Peyer's patch (tissue), 4 donors: ENCODE data around the gene NOTO. TPM values are rescaled to one million over a fixed set of nuclear protein-coding genes. Genes with fewer than 3 reads are reported as not detected.

ENCODE experiments used
- DNase-seq, 3 donors: peaks; one replicate each; pipeline ENCODE4 v3.0.0-alpha.2; 2017 to 2019
- H3K27ac ChIP-seq, 4 donors: fragments of 200-600 bp; sonication (generic); one replicate each; pipeline ENCODE4 v1.5.1; 2016 to 2019
- H3K27me3 ChIP-seq, 2 donors: fragments of 200-600 bp; sonication (generic); one replicate each; pipeline ENCODE4 v1.5.1; 2019
- H3K36me3 ChIP-seq, 3 donors: fragments of 200-600 bp; sonication (generic); one replicate each; pipeline ENCODE4 v1.5.1; 2016 to 2019
- H3K4me1 ChIP-seq, 4 donors: fragments of 200-600 bp; sonication (generic); one replicate each; pipeline ENCODE4 v1.5.1; 2016 to 2019
- H3K4me3 ChIP-seq, 4 donors: fragments of 200-600 bp; sonication (generic); 1 replicate in 3 of 4; 2 replicates in 1 of 4; pipeline ENCODE4 v1.5.1; 2016 to 2019; ENCODE audit warnings: mild to moderate bottlenecking in 1 of 4
- H3K9me3 ChIP-seq, 4 donors: fragments of 200-600 bp; sonication (generic); one replicate each; pipeline ENCODE4 v1.5.1; 2016 to 2019; ENCODE audit warnings: mild to moderate bottlenecking in 1 of 4
- POLR2A ChIP-seq, 2 donors: fragments of 450-650 bp; IDR thresholded peaks; one replicate each; pipeline ENCODE4 v1.5.1; 2017; ENCODE audit warnings: antibody characterized with exemption in 2 of 2, mild to moderate bottlenecking in 2 of 2, moderate library complexity in 2 of 2
- total RNA-seq, 4 donors: library from RNA; depleted of rRNA; stranded (reverse); fragments of >200 nt; gene quantifications; one replicate each; pipeline ENCODE4 v1.1.0, GENCODE V29; 2016
- TF ChIP-seq, protein P1 (sequence below), 6 experiments: fragments of 450-650 bp in 4 of 6; fragments of 200-600 bp in 2 of 6; sonication (generic) in 1 of 6; IDR thresholded peaks; one replicate each; pipeline ENCODE4 v1.5.1; 2017 to 2019; ENCODE audit warnings: antibody characterized with exemption in 6 of 6, mild to moderate bottlenecking in 3 of 6, moderate library complexity in 1 of 6

The NOTO gene
- total RNA-seq, 4 donors from 2014 or later = not detected

DNA sequence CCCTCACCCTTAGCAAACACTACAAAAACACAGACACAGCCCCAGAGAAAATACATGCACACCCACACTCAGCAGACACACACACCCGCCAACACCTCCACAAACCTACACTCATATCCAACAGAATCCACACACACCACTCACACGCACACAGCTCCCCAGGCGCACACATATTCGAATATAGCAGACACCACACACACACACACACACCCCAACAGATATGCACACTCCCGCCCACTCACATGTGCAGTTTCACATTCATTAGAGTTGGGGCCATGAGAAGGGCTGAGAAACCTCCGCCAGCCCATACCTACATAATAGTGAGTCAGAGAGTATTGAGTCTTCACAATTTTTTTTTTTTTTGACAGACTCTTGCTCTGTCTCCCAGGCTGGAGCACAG is 29.4 kb upstream of the NOTO start:
- DNase-seq = no peak
- Histone ChIP-seq H3K27me3 (peaks cover 0 to 6% of the 10 kb centered on the region in 2 donors), H3K4me3 (no peak overlapping the region), H3K9me3 (no peaks in the 10 kb centered on the region), H3K36me3 (no peaks in the 10 kb centered on the region), H3K4me1 (peaks cover 0 to 26% (median 21%) of the 10 kb centered on the region in 4 donors), H3K27ac (no peak overlapping the region)
- TF ChIP-seq, protein P1, sequence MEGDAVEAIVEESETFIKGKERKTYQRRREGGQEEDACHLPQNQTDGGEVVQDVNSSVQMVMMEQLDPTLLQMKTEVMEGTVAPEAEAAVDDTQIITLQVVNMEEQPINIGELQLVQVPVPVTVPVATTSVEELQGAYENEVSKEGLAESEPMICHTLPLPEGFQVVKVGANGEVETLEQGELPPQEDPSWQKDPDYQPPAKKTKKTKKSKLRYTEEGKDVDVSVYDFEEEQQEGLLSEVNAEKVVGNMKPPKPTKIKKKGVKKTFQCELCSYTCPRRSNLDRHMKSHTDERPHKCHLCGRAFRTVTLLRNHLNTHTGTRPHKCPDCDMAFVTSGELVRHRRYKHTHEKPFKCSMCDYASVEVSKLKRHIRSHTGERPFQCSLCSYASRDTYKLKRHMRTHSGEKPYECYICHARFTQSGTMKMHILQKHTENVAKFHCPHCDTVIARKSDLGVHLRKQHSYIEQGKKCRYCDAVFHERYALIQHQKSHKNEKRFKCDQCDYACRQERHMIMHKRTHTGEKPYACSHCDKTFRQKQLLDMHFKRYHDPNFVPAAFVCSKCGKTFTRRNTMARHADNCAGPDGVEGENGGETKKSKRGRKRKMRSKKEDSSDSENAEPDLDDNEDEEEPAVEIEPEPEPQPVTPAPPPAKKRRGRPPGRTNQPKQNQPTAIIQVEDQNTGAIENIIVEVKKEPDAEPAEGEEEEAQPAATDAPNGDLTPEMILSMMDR (IDR thresholded peaks at IDR 0.05) = no peak
- no peak for TF ChIP-seq POLR2A (IDR thresholded peaks at IDR 0.05)

DNA sequence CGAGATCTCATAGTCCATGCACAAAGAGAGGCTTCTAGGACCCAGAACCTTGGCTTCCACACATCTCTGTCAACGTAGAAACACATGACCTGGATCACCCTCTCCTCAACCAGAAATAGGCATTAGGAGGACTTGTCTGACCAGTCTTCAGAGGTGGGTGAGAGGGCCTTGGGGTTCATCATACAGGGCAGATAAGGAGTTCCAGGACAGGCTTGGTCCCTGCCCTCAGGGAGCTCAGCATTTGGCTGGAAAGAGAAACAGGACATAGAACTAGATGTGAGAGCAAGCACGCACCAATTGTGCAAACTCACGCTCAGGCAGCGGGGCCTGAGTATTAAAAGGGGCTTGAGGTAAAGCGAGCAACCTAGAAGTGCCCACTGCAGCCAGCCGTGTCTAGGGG is 28.6 kb upstream of the NOTO start:
- no peak overlapping the region for H3K27ac ChIP-seq
- H3K4me3 ChIP-seq = no peak overlapping the region
- H3K4me1 ChIP-seq = peaks cover 0 to 26% (median 21%) of the 10 kb centered on the region in 4 donors
- TF ChIP-seq, protein P1 (IDR thresholded peaks at IDR 0.05) = no peak
- no peak for TF ChIP-seq POLR2A (IDR thresholded peaks at IDR 0.05)
- peaks cover 0 to 8% of the 10 kb centered on the region in 2 donors for H3K27me3 ChIP-seq
- no peaks in the 10 kb centered on the region for H3K36me3 ChIP-seq
- DNase-seq = no peak
- no peaks in the 10 kb centered on the region for H3K9me3 ChIP-seq

DNA sequence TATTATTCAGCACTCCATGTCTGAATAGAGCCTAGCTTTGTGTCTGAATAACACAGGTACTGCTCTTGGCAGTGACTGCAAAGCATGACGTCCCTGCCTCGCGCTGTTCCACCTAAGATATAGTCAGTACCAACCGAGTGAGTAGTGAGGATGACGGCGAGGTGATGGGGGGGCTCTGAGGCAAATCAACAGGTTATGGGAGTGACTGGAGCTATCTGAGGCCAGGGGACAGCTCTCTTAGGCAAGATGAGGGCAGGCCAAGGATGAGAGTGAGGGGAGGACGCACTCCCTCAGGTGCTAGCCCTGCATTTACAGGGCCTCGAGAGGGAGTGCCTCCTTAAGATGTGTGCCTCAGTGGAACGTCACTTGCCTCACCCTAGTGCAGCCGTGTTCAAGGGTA is 28.1 kb upstream of the NOTO start:
- no peaks in the 10 kb centered on the region for H3K9me3 ChIP-seq
- no peak overlapping the region for H3K27ac ChIP-seq

DNA sequence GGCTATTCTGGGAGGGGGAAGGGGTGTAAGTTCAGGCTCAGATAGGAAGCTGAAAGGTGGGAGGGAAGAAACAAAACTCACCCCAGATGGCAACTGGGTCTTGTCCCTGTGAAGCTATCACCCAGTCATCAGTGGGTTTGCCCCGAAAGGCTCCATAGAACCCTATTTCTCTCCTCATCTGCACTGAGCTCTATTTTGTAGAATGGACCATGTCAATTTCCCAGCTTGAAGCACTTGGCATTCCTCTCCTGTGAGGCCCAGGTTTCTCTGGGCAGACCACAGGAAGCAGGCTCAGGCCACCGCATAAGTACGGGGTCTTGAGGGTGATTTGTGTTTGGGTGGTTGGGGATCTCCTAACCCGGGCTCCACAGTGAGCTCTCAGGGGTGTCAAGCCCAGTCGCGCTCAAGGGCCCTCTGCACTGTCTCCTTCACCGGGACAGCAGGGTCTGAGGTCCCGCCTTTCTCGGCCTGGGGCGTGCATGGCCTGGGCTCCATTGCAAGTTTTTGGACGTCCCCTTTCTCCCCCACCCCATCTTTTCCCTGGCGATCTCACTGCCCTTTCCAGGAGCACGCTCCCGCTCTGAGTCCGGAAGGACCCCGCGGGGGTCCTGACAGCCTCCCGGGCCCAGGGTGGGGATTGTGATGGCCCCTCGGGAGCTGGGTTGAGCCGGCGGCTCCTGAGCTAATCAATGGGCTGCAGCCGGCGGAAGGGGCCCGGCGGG is 27.3 kb upstream of the NOTO start:
- TF ChIP-seq, protein P1 (IDR thresholded peaks at IDR 0.05) = no peak
- no peak for TF ChIP-seq POLR2A (IDR thresholded peaks at IDR 0.05)
- H3K27me3 ChIP-seq = peaks cover 0 to 8% of the 10 kb centered on the region in 2 donors
- H3K4me3 ChIP-seq = peak overlapping the region; percentile 41 to 65 (median 58)
- H3K9me3 ChIP-seq = no peaks in the 10 kb centered on the region
- peaks cover 0 to 26% (median 21%) of the 10 kb centered on the region in 4 donors for H3K4me1 ChIP-seq
- DNase-seq = no peak
- no peaks in the 10 kb centered on the region for H3K36me3 ChIP-seq
- H3K27ac ChIP-seq = no peak overlapping the region

More for the DNA sequence above, 28.1 kb upstream of the NOTO start:
- H3K36me3 ChIP-seq = no peaks in the 10 kb centered on the region
- no peak for DNase-seq
- peaks cover 0 to 26% (median 21%) of the 10 kb centered on the region in 4 donors for H3K4me1 ChIP-seq
- peaks cover 0 to 8% of the 10 kb centered on the region in 2 donors for H3K27me3 ChIP-seq
- TF ChIP-seq, protein P1 (IDR thresholded peaks at IDR 0.05) = no peak
- no peak for TF ChIP-seq POLR2A (IDR thresholded peaks at IDR 0.05)
- H3K4me3 ChIP-seq = no peak overlapping the region

DNA sequence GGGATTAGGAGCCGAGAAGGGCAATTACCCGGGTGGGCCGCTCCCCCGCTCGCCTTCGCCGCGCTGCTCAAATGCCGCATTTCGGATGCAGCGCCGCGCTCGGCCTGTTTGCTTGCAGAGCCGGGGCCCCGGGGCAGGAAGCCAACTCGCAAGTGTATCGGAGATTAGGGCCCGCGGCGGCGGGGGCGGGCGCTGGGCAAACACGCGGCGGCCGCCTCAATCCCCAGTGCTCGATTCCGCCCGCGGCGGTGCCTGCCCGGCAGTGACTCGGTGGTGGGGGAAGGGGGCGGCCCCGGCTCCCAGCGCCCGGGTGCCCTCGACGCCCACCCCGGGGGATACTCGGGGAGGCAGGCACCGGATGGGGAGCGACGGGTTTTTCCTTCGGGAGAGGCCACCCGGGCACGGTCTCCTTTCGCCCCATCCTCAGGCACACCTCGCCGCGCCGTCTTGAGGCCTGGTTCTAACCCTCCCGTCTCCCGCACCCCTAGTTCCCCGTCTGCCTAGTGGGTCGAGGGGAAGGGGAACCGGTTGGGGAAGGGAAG is 26.6 kb upstream of the NOTO start:
- peaks cover 0 to 8% of the 10 kb centered on the region in 2 donors for H3K27me3 ChIP-seq
- DNase-seq = peak; percentile 73 to 89 (median 74)
- H3K4me3 ChIP-seq = peak overlapping the region; percentile 41 to 65 (median 58)
- peak overlapping the region in 2 of 4 donors; percentile 28 to 77 for H3K27ac ChIP-seq
- H3K36me3 ChIP-seq = no peaks in the 10 kb centered on the region
- H3K9me3 ChIP-seq = no peaks in the 10 kb centered on the region
- TF ChIP-seq, protein P1 (IDR thresholded peaks at IDR 0.05) = no peak
- no peak for TF ChIP-seq POLR2A (IDR thresholded peaks at IDR 0.05)
- peaks cover 0 to 26% (median 21%) of the 10 kb centered on the region in 4 donors for H3K4me1 ChIP-seq
